ENCODE data around the gene GC.
"Not testable (repeated sequence)": the region's sequence is repeated elsewhere in the genome, so short reads cannot be mapped to it uniquely, and the experiment has no call there.

Gene GC

GRCh38 chr4:71783972-71784371 is at the start of gene GC:
TSS of gene GC (minus strand) at chr4:71784079. CDS start at chr4:71784018, 61 bp downstream.
- no peak for DNase-seq

- no peak for DNase-seq
Measured at GRCh38 chr4:71833232-71833900, 49.5 kb upstream of the GC start.

- DNase-seq, result no peak
Measured at GRCh38 chr4:71832049-71832448, 48.2 kb upstream of the GC start.

- no peak for DNase-seq
Measured at GRCh38 chr4:71830497-71831190, 46.8 kb upstream of the GC start.

GRCh38 chr4:71828470-71828869 is 44.6 kb upstream of the GC start:
- DNase-seq, result no peak

- DNase-seq, result no peak
Measured at GRCh38 chr4:71827826-71828225, 43.9 kb upstream of the GC start.

GRCh38 chr4:71816676-71817303 is 32.9 kb upstream of the GC start:
- no peak for DNase-seq

- no peak for DNase-seq
Measured at GRCh38 chr4:71814433-71814832, 30.6 kb upstream of the GC start.

- DNase-seq, result not testable (repeated sequence)
Measured at GRCh38 chr4:71809805-71810204, 25.9 kb upstream of the GC start.

- DNase-seq, result no peak
Measured at GRCh38 chr4:71807469-71807868, 23.6 kb upstream of the GC start.

GRCh38 chr4:71805230-71805629 is 21.4 kb upstream of the GC start:
- not testable (repeated sequence) for DNase-seq

- not testable (repeated sequence) for DNase-seq
Measured at GRCh38 chr4:71804017-71804697, 20.3 kb upstream of the GC start.

GRCh38 chr4:71785959-71786358 is 2.1 kb upstream of the GC start:
- DNase-seq, result no peak

- no peak for DNase-seq
Measured at GRCh38 chr4:71784569-71785197, 804 bp upstream of the GC start.

GRCh38 chr4:71777891-71778290 is 6.0 kb downstream of the GC start:
- no peak for DNase-seq

GRCh38 chr4:71775449-71775848 is 8.4 kb downstream of the GC start:
- DNase-seq, result no peak

GRCh38 chr4:71774136-71774535 is 9.7 kb downstream of the GC start:
- no peak for DNase-seq

GRCh38 chr4:71773004-71773403 is 10.9 kb downstream of the GC start:
- no peak for DNase-seq

GRCh38 chr4:71772592-71772991 is 11.3 kb downstream of the GC start:
- DNase-seq, result no peak

GRCh38 chr4:71771613-71772012 is 12.3 kb downstream of the GC start:
- DNase-seq, result no peak

- no peak for DNase-seq
Measured at GRCh38 chr4:71769434-71769833, 14.4 kb downstream of the GC start.

GRCh38 chr4:71768123-71768522 is 15.8 kb downstream of the GC start:
- DNase-seq, result no peak

- no peak for DNase-seq
Measured at GRCh38 chr4:71765821-71766383, 18.0 kb downstream of the GC start.
